ENCODE data around the gene SKI. TPM values are rescaled to one million over a fixed set of nuclear protein-coding genes. Genes with fewer than 3 reads are reported as not detected.

Gene SKI
- total and polyA plus RNA-seq, 9 of the 15 experiments (the other 6 are each of a cell fraction or from before 2014, with no cell fraction given): 0.10 to 60.5 (median 4.6) TPM

GRCh38 chr1:2350501-2350900 is 122.4 kb downstream of the SKI start:
- Histone ChIP-seq H3K9me3 (replicated peaks; ENCODE audit: control insufficient read depth, insufficient read depth, low read depth, low read length) (no peaks in the 10 kb centered on the region), H3K27me3 (ENCODE audit: control insufficient read depth in 2 of 2, insufficient read depth in 2 of 2, low read length in 2 of 2) (peaks cover 74 to 90% of the 10 kb centered on the region in 2 experiments), H3K4me1 (replicated peaks in 1 of 2; ENCODE audit: control insufficient read depth in 2 of 2, insufficient read depth in 2 of 2, low read length in 2 of 2) (peaks cover 0 to 33% of the 10 kb centered on the region in 2 experiments; a peak in 2 of 5 replicates), H3K9me1 (ENCODE audit: control insufficient read depth, insufficient read depth, low read length) (no peaks in the 10 kb centered on the region), H2AFZ (ENCODE audit: low read depth, low read length) (no peak overlapping the region), H3K79me2 (ENCODE audit: control insufficient read depth, insufficient read depth, low read length) (no peaks in the 10 kb centered on the region), H3K27ac (ENCODE audit: extremely low read depth, low read depth, low read length) (no peak overlapping the region), H3K9ac (ENCODE audit: insufficient read depth in 1 of 2, low read depth in 2 of 2, low read length in 2 of 2) (no peak overlapping the region), H4K20me1 (replicated peaks; ENCODE audit: control insufficient read depth, insufficient read depth, low read length) (peaks cover 13% of the 10 kb centered on the region), H3K4me2 (ENCODE audit: insufficient read depth, low read length) (no peak overlapping the region), H3K36me3 (ENCODE audit: control insufficient read depth, insufficient read depth, low read length) (no peaks in the 10 kb centered on the region), H3K4me3 (no peak overlapping the region)
- intact Hi-C loops (cut with micrococcal nuclease) (no loop called here), in situ Hi-C loops (cut with MboI) (no loop called here)
- ChIA-PET POLR2A (interaction anchor here (2.1 kb wide), 1 partner anchor 11 kb away, joined by 6 read pairs; no protein-coding TSS in a partner anchor), CTCF (ENCODE audit: low intra/inter-chr PET ratio) (no interaction called here)
- no TSS peak for BruUV-seq (replicated peaks)
- 5% methylated on average over 10 of the region's 10 CpGs for WGBS (ENCODE audit: insufficient coverage, low coverage, missing lambda C conversion rate)
- FAIRE-seq: no peak
- DNase-seq (ENCODE audit: extremely low read depth in 1 of 4, low spot score in 3 of 4): no peak
- ATAC-seq: no peak
- TF ChIP-seq YY1 (IDR thresholded peaks at IDR 0.05; ENCODE audit: borderline replicate concordance in 1 of 3, control insufficient read depth in 1 of 3, extremely low read depth in 1 of 3, insufficient read depth in 3 of 3, insufficient read length in 1 of 3, insufficient replicate concordance in 2 of 3, low read depth in 1 of 3, low read length in 2 of 3) (no peak), ZNF41 (CRISPR knock-in tag; conservative IDR thresholded peaks at IDR 0.05) (no peak), NR0B1 (IDR thresholded peaks at IDR 0.05; ENCODE audit: partially characterized antibody) (no peak), COPS2 (conservative IDR thresholded peaks at IDR 0.05) (no peak), BRD4 (IDR thresholded peaks at IDR 0.05) (no peak), KLF13 (tag; IDR thresholded peaks at IDR 0.05; ENCODE audit: borderline replicate concordance, low read depth) (no peak), ADNP (tag; IDR thresholded peaks at IDR 0.05) (no peak), MED1 (CRISPR knock-in tag; IDR thresholded peaks at IDR 0.05; ENCODE audit: borderline replicate concordance) (no peak), LARP7 (IDR thresholded peaks at IDR 0.05) (no peak), TCF15 (CRISPR knock-in tag; IDR thresholded peaks at IDR 0.05) (no peak), ARNT (IDR thresholded peaks at IDR 0.05) (no peak)

Measured in K562 (cell line).